ENCODE data around the gene RNF135. TPM values are rescaled to one million over a fixed set of nuclear protein-coding genes. Genes with fewer than 3 reads are reported as not detected.

RNF135 gene
- total RNA-seq, 1 experiment from 2014 or later, result 8.0 TPM

GRCh38 chr17:30954046-30954830, 16.6 kb upstream of the RNF135 start:
- Histone ChIP-seq H3K9me3 (ENCODE audit: control insufficient read depth, low read depth, low read length) (no peaks in the 10 kb centered on the region), H2BK12ac (ENCODE audit: insufficient read length, low read depth, low read length) (no peak overlapping the region), H2BK5ac (ENCODE audit: insufficient read length, low read length) (no peak overlapping the region), H3K56ac (ENCODE audit: insufficient read length, low read depth, low read length) (no peak overlapping the region), H4K5ac (ENCODE audit: insufficient read length, low read depth, low read length) (no peak overlapping the region), H2AFZ (ENCODE audit: low read length) (no peak overlapping the region), H3K79me2 (ENCODE audit: insufficient read depth, low read length) (no peaks in the 10 kb centered on the region), H3K14ac (ENCODE audit: insufficient read depth, low read length) (no peak overlapping the region), H3K4me2 (ENCODE audit: insufficient read depth, insufficient read length, low read length) (no peak overlapping the region), H3K79me1 (ENCODE audit: insufficient read depth, low read depth, low read length, poor library complexity, severe bottlenecking) (no peaks in the 10 kb centered on the region), H4K91ac (ENCODE audit: insufficient read length, low read depth, low read length) (no peak overlapping the region), H2BK20ac (ENCODE audit: low read depth, low read length, poor library complexity, severe bottlenecking) (no peak overlapping the region), H3T11ph (ENCODE audit: low read length) (no peak overlapping the region), H2AK5ac (ENCODE audit: insufficient read length, low read length) (no peak overlapping the region), H3K4me1 (ENCODE audit: insufficient read depth, low read length) (no peaks in the 10 kb centered on the region), H3K9ac (ENCODE audit: extremely low read depth, insufficient read length, low read length) (no peak overlapping the region), H3K18ac (ENCODE audit: insufficient read length, low read depth, low read length) (no peak overlapping the region), H3K4ac (ENCODE audit: low read depth, low read length) (no peak overlapping the region), H2BK15ac (ENCODE audit: low read depth, low read length) (no peak overlapping the region; the same call in 1 of the 2 replicates), H4K20me1 (ENCODE audit: control insufficient read depth, insufficient read depth, insufficient read length) (no peaks in the 10 kb centered on the region), H3K27ac (ENCODE audit: insufficient read length, low read depth, low read length) (no peak overlapping the region), H3K23me2 (ENCODE audit: insufficient read length, low read depth, low read length, poor library complexity, severe bottlenecking) (no peaks in the 10 kb centered on the region), H2BK120ac (ENCODE audit: low read depth, low read length, poor library complexity, severe bottlenecking) (no peak overlapping the region), H3K23ac (ENCODE audit: insufficient read length, low read depth, low read length) (no peak overlapping the region), H3K27me3 (ENCODE audit: insufficient read depth, low read length) (no peaks in the 10 kb centered on the region), H4K8ac (replicated peaks; ENCODE audit: insufficient read length, low read depth, low read length) (no peak overlapping the region)
- no peaks in the 10 kb centered on the region for H3K36me3 Mint-ChIP-seq (ENCODE audit: insufficient read depth in 1 of 3, low read depth in 3 of 3)
- TF ChIP-seq, protein P1, sequence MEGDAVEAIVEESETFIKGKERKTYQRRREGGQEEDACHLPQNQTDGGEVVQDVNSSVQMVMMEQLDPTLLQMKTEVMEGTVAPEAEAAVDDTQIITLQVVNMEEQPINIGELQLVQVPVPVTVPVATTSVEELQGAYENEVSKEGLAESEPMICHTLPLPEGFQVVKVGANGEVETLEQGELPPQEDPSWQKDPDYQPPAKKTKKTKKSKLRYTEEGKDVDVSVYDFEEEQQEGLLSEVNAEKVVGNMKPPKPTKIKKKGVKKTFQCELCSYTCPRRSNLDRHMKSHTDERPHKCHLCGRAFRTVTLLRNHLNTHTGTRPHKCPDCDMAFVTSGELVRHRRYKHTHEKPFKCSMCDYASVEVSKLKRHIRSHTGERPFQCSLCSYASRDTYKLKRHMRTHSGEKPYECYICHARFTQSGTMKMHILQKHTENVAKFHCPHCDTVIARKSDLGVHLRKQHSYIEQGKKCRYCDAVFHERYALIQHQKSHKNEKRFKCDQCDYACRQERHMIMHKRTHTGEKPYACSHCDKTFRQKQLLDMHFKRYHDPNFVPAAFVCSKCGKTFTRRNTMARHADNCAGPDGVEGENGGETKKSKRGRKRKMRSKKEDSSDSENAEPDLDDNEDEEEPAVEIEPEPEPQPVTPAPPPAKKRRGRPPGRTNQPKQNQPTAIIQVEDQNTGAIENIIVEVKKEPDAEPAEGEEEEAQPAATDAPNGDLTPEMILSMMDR (conservative IDR thresholded peaks at IDR 0.05), result no peak
- no CpG with 5 or more reads among the region's 6 CpGs for WGBS (ENCODE audit: extremely low coverage, insufficient read length, low lambda C conversion rate)
- no peak overlapping the region for H3K4me3 Mint-ChIP-seq
- H3K9me3 Mint-ChIP-seq, result no peaks in the 10 kb centered on the region
- H3K27me3 Mint-ChIP-seq (ENCODE audit: low read depth), result peaks cover 5% of the 10 kb centered on the region
- peaks cover 8 to 10% of the 10 kb centered on the region in 2 experiments for H3K4me1 Mint-ChIP-seq
- H3K27ac Mint-ChIP-seq, result no peak overlapping the region
- no peak for DNase-seq
